HFFc6 (cell line): ENCODE measurements around the gene ZBTB37. TPM values are rescaled to one million over a fixed set of nuclear protein-coding genes. Genes with fewer than 3 reads are reported as not detected.

Source experiments
- DNase-seq: peaks from one replicate; pipeline ENCODE4 v3.0.0-alpha.2; 2018
- H3K27ac Mint-ChIP-seq: 2 replicates; pipeline ENCODE4 v1.8.0; 2020; ENCODE audit warnings: mild to moderate bottlenecking, mixed read lengths
- H3K27me3 Mint-ChIP-seq: 2 replicates; pipeline ENCODE4 v1.8.0; 2021; ENCODE audit warnings: mild to moderate bottlenecking, moderate library complexity, mixed read lengths; ENCODE audit not compliant: insufficient read depth
- H3K36me3 Mint-ChIP-seq: 2 replicates; pipeline ENCODE4 v1.8.0; 2021; ENCODE audit warnings: low read depth, mixed read lengths
- H3K4me1 Mint-ChIP-seq: 2 replicates; pipeline ENCODE4 v1.8.0; 2020; ENCODE audit warnings: low read depth, mixed read lengths
- H3K4me3 Mint-ChIP-seq: 2 replicates; pipeline ENCODE4 v1.8.0; 2020; ENCODE audit warnings: mild to moderate bottlenecking, moderate library complexity, mixed read lengths
- H3K9me3 Mint-ChIP-seq: 2 replicates; pipeline ENCODE4 v1.8.0; 2020; ENCODE audit warnings: mild to moderate bottlenecking, mixed read lengths
- CTCF ChIP-seq: fragments of 200-600 bp; sonication (generic); IDR thresholded peaks from 2 replicates; pipeline ENCODE4 v1.5.0; 2021; ENCODE audit warnings: antibody characterized with exemption, mild to moderate bottlenecking
- total RNA-seq, 6 experiments: library from RNA; stranded (reverse); fragmentation: NEBNext Ultra II Directional; extraction: Animal tissue kit (Norgen Biotek cat#: 25700); gene quantifications; 2 replicates in 1 of 6; 3 replicates in 5 of 6; pipeline ENCODE4 v1.2.3, GENCODE V29; 2021

ZBTB37 gene
- total RNA-seq, 6 experiments from 2014 or later: 4.9 to 6.6 (median 6.0) TPM

GRCh38 chr1:173934440-173934839 lies 66.3 kb downstream of the ZBTB37 start:
- no peak for DNase-seq
- Mint-ChIP-seq H3K9me3 (no peaks in the 10 kb centered on the region), H3K4me1 (no peaks in the 10 kb centered on the region), H3K27ac (no peak overlapping the region), H3K4me3 (no peak overlapping the region), H3K27me3 (no peaks in the 10 kb centered on the region), H3K36me3 (peaks cover 19% of the 10 kb centered on the region)
- TF ChIP-seq CTCF: no peak

- TF ChIP-seq CTCF: no peak
- Mint-ChIP-seq H3K4me1 (no peaks in the 10 kb centered on the region), H3K4me3 (no peak overlapping the region), H3K36me3 (peaks cover 19% of the 10 kb centered on the region), H3K9me3 (no peaks in the 10 kb centered on the region), H3K27ac (no peak overlapping the region), H3K27me3 (no peaks in the 10 kb centered on the region)
- DNase-seq: no peak
Measured at GRCh38 chr1:173937062-173937461, 68.9 kb downstream of the ZBTB37 start.

GRCh38 chr1:173946380-173946921 lies 78.3 kb downstream of the ZBTB37 start:
- Mint-ChIP-seq H3K36me3 (peaks cover 15% of the 10 kb centered on the region), H3K4me3 (no peak overlapping the region), H3K27me3 (no peaks in the 10 kb centered on the region), H3K9me3 (no peaks in the 10 kb centered on the region), H3K4me1 (peaks cover 9% of the 10 kb centered on the region; the same call in 1 of the 2 replicates), H3K27ac (0 out of 2 replicates have a peak overlapping the region, but pooled peaks have one; percentile 18)
- no peak for DNase-seq
- TF ChIP-seq CTCF: no peak

GRCh38 chr1:173948594-173948993 lies 80.4 kb downstream of the ZBTB37 start:
- peaks cover 8% of the 10 kb centered on the region for H3K36me3 Mint-ChIP-seq

More at GRCh38 chr1:173948594-173948993, 80.4 kb downstream of the ZBTB37 start:
- H3K4me3 Mint-ChIP-seq: no peak overlapping the region
- H3K27me3 Mint-ChIP-seq: no peaks in the 10 kb centered on the region
- no peak for TF ChIP-seq CTCF
- no peak for DNase-seq
- H3K27ac Mint-ChIP-seq: no peak overlapping the region
- no peaks in the 10 kb centered on the region for H3K9me3 Mint-ChIP-seq
- H3K4me1 Mint-ChIP-seq: peaks cover 9% of the 10 kb centered on the region; the same call in 1 of the 2 replicates

Other genes starting within 250 kb of the ZBTB37 start
- gene TEX50, start 233.0 kb upstream of the ZBTB37 start, total RNA-seq: not detected
- gene ANKRD45, start 198.5 kb upstream of the ZBTB37 start, total RNA-seq: under 1 TPM in 3 of 6 experiments, not detected in 3; 0.11 to 0.31 (median 0.17) TPM
- 10 to 100 TPM; 25.8 to 30.0 (median 27.9) TPM for gene KLHL20, start 153.4 kb upstream of the ZBTB37 start, total RNA-seq
- 10 to 100 TPM; 20.5 to 28.9 (median 26.1) TPM for gene DARS2, start 43.7 kb upstream of the ZBTB37 start, total RNA-seq
- gene CENPL, start 43.5 kb upstream of the ZBTB37 start, total RNA-seq: 10 to 100 TPM; 13.3 to 18.9 (median 15.9) TPM
- gene GAS5, start 391 bp upstream of the ZBTB37 start, total RNA-seq: 100 to 1,000 TPM; 320 to 538 (median 366) TPM
- gene SERPINC1, start 48.9 kb downstream of the ZBTB37 start, total RNA-seq: under 1 TPM in 5 of 6 experiments, not detected in 1; 0.12 to 0.39 (median 0.29) TPM
- gene RC3H1, start 154.0 kb downstream of the ZBTB37 start, total RNA-seq: 10 to 100 TPM; 21.9 to 28.2 (median 23.3) TPM